GM12801 (cell line): ENCODE measurements around the gene ITGA8.

Source experiments
- CTCF ChIP-seq: IDR thresholded peaks from one replicate; pipeline ENCODE4 v1.5.1; 2011; ENCODE audit warnings: control low read depth; ENCODE audit not compliant: insufficient read length; ENCODE audit errors: extremely low read depth

Gene ITGA8

GRCh38 chr10:15730341-15730740, 10.6 kb upstream of the ITGA8 start:
- no peak for TF ChIP-seq CTCF

- no peak for TF ChIP-seq CTCF
Measured at GRCh38 chr10:15729890-15730289, 10.2 kb upstream of the ITGA8 start.

GRCh38 chr10:15726042-15726441, 6.3 kb upstream of the ITGA8 start:
- no peak for TF ChIP-seq CTCF

- TF ChIP-seq CTCF = no peak
Measured at GRCh38 chr10:15725603-15726002, 5.9 kb upstream of the ITGA8 start.

GRCh38 chr10:15724683-15725082, 5.0 kb upstream of the ITGA8 start:
- TF ChIP-seq CTCF = no peak

- TF ChIP-seq CTCF = no peak
Measured at GRCh38 chr10:15723803-15724202, 4.1 kb upstream of the ITGA8 start.

- no peak for TF ChIP-seq CTCF
Measured at GRCh38 chr10:15720635-15721287, 1.0 kb upstream of the ITGA8 start.
